Frontal cortex (tissue), 4 donors: ENCODE results near the gene CACNA2D3. TPM values are rescaled to one million over a fixed set of nuclear protein-coding genes. Genes with fewer than 3 reads are reported as not detected.

ENCODE experiments used
- DNase-seq, 2 donors: peaks; one replicate each; pipeline ENCODE4 v3.0.0; 2012; ENCODE audit warnings: low spot score in 2 of 2
- FAIRE-seq: peaks from 2 replicates; lab custom pipeline; 2012; peaks lifted over from hg19 to GRCh38; lab: Jason Lieb, UNC
- total RNA-seq: library from RNA; depleted of rRNA; stranded (reverse); fragments of >200 nt; gene quantifications from one replicate; pipeline ENCODE4 v1.2.3, GENCODE V29; 2014
- donor health status: control.
- donor health status: control.
- donor health status: control.

CACNA2D3 gene
- total RNA-seq, 1 donor from 2014 or later: 30.6 TPM

- no peak for DNase-seq
Observed at GRCh38 chr3:54744291-54744690, 621.9 kb downstream of the CACNA2D3 start.

DNA sequence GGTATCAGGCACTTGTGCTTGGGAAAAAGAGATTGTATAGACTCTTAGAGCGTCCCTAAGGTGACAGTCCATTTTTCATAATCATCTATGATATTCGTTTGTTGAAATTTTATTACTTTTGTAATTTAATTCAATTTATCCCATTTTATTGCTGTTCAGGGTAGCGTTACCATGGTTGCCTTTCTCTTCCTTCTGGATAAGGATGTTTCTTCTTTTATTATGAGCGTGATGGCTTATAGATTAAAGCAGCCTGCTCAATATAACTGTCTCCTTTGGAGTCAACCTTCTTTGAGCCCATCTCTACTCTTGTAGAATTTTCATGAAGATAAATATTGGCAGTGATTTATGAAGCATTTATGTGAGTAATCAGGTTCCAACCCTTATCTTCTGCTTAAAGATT lies 623.5 kb downstream of the CACNA2D3 start:
- FAIRE-seq: no peak
- DNase-seq: no peak

More at GRCh38 chr3:54744291-54744690, 621.9 kb downstream of the CACNA2D3 start:
- no peak for FAIRE-seq

DNA sequence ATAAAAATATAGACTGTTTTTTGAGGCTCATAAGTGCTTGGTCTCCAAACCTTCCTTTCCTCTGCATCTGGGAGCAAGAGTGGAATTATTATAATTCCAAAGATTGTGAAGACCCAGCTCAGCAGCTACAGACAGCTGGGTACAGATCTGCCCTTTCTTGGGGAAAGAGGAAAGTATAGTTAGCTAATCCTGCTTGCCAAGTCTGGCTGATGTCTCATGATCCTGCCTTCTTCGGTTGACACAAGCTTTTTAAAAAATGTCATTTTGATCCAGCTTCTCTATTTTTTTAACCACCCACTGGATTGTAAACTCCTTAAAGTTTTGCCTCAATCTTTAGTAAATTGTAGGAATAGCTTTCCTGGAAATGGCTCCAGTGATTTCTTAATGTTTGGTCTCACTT lies 624.4 kb downstream of the CACNA2D3 start:
- FAIRE-seq (no peak), DNase-seq (no peak)

GRCh38 chr3:54755756-54756155 lies 633.4 kb downstream of the CACNA2D3 start:
- no peak for FAIRE-seq
- DNase-seq: no peak

- no peak for FAIRE-seq
- no peak for DNase-seq
Observed at GRCh38 chr3:54756330-54756731, 634.0 kb downstream of the CACNA2D3 start.

DNA sequence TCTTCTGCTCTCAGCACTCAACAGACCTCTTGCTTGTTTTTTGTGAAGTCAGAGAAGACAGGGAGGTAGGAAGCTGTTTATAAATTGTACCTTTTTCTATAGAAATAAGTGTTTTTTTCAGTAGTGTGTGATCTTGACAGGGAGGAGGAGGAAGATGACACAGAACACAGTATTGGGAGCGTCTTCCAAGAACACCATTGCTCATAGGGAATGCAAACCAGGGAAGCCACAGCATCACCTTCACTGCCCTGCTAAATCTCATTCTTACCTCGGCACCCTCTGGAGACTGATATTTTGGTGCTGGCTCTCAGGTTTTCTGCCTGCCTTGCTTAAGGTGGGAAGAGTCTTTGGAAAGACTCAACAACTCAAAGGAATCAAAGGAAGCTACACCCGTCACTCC lies 636.1 kb downstream of the CACNA2D3 start:
- FAIRE-seq (no peak), DNase-seq (no peak)

DNA sequence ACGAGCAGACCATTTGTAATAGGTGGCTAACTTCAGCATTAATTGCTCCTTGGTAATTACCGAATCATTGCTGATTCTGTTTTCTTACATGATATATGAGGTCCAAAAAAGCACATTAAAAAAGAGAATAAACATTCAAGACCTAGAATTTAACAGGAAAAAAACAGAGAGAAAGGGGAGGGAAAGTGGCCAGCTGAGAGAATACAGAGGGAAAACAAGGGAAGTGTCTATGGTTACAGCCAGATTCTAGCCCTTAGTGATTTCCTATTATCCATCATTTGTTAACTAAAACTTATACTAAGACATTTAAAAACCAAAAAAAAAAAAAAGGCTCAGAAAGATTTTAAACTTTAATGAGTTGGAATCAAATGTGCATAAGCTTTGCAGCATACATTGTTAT lies 636.8 kb downstream of the CACNA2D3 start:
- FAIRE-seq (no peak), DNase-seq (no peak)

GRCh38 chr3:54760201-54760600 lies 637.8 kb downstream of the CACNA2D3 start:
- FAIRE-seq (no peak), DNase-seq (no peak)

DNA sequence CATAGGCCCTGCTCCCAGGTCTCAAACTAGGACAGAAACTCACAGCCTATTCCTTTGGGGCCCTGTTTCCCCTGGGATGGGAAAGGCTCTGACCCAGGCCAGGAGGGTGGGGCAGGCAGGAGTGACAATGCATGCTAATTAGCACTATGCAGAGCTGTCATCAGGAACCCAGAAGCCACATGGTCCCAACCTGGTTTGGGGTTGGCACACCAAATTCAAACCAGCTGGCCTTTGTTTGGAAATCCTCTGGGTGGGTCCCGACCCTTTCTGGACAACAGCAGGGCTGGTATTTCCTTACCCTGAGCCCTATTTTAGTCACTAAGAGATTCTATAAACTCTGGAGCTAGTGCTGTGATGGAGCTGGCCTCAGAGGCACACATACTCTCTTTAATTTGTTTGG lies 639.3 kb downstream of the CACNA2D3 start:
- FAIRE-seq (no peak), DNase-seq (no peak)

- FAIRE-seq (no peak), DNase-seq (no peak)
Observed at GRCh38 chr3:54764911-54765310, 642.6 kb downstream of the CACNA2D3 start.

DNA sequence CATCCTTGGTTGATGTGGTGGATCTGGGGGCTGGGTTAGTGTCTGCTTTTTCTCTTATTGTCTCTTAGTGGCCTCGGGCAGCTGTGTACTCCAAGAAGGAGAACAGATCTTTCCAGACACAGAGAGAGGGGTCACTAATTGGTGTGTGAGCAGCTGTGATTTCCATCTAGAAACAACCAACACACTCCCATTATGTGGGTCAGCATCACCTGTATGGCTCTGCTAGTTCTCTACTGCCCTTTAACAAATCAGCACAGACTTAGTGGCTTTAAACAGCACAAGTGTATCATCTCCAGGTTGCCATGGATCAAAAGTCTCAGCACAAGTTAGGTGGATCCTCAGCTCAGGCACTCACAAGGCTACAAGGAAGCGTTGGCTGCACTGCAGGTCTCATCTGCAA lies 648.7 kb downstream of the CACNA2D3 start:
- DNase-seq (no peak), FAIRE-seq (no peak)

GRCh38 chr3:54772051-54772450 lies 649.7 kb downstream of the CACNA2D3 start:
- FAIRE-seq (no peak), DNase-seq (no peak)

DNA sequence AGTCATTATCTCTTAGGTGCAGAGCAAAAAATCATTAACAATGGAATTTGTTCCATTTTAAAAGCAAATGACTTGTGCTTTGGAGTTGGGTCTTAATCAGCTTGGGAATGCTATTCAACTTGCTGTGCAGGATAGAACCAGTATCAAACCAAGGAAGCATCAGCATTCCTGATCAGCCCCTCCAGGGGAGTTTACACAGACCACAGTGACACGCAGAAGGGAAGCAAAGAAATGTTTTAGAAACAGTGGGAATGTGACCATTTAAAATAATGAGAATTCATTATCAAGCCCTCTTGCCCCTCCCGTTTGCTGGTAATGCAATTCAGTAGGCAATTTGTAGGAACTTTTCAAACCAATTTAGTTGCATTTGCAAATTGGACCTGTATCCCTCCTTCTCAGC lies 650.4 kb downstream of the CACNA2D3 start:
- DNase-seq (no peak), FAIRE-seq (no peak)

DNA sequence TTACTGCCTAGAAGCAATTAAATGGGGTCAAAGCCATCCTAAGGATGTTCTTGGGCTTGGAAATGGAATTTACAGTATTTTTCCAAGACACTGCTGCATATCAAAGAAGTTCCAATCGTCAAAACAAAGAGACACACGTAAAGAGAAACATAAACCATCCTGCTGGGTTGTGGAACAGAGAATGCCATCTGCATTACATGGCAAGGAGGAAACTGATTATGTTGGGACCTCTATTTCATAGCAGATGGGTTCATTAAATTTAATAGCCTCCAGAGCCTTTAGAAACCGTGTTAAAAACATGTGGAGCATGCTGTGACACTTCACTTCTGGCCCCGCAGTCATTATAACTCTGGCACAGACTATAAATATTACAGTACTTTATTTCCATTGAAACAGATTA lies 650.9 kb downstream of the CACNA2D3 start:
- no peak for FAIRE-seq
- DNase-seq: no peak

GRCh38 chr3:54776601-54777000 lies 654.2 kb downstream of the CACNA2D3 start:
- no peak for FAIRE-seq
- DNase-seq: no peak

- DNase-seq (no peak), FAIRE-seq (no peak)
Observed at GRCh38 chr3:54777141-54777540, 654.8 kb downstream of the CACNA2D3 start.

DNA sequence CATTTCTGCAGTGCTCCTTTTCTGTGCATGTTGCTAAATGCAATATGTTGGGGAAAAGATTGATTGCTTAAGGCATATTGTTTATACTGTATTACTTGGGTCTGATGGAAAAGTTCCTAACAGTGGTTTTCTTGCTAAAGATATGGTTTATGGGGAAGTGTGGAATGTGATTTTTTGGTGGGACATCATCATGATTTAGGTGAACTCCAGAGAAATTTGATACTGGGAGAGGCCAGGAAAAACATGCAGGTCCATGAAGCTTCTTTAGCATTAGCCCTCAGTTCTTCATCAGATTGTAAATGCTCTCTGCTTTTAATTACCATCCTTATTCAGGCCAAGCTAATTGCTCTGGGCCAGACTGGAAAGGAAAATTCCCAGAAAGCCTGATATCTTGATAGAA lies 658.0 kb downstream of the CACNA2D3 start:
- DNase-seq (no peak), FAIRE-seq (no peak)

GRCh38 chr3:54781728-54782127 lies 659.4 kb downstream of the CACNA2D3 start:
- no peak for DNase-seq
- FAIRE-seq: no peak

GRCh38 chr3:54783611-54784010 lies 661.3 kb downstream of the CACNA2D3 start:
- FAIRE-seq (no peak), DNase-seq (no peak)

DNA sequence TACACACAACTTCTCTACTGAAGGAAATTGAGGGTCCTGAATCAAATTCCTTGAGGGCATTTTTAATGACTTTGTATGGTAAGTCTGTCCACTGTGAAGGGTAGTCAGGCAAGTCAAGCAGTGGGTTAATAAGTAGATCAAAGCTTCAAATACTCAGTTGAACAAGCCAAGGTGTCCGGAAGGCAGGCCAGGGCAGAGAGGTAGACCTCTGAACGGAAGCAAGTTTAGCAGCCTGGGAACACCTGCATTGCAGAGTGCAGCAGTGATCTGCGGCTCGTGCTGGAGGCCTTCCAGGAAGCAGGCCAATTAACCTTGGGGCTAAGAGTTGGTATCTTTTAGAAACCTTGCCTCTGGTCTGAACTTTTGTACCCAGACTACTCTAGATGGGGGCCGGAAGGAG lies 661.7 kb downstream of the CACNA2D3 start:
- FAIRE-seq (no peak), DNase-seq (no peak)

- FAIRE-seq: no peak
- DNase-seq: no peak
Observed at GRCh38 chr3:54785976-54786375, 663.6 kb downstream of the CACNA2D3 start.

- DNase-seq (no peak), FAIRE-seq (no peak)
Observed at GRCh38 chr3:54790051-54790450, 667.7 kb downstream of the CACNA2D3 start.
